ENCODE results near the gene RTF2.
A peak's percentile ranks its signal among the peaks of the same experiment; 100 is the strongest.

The RTF2 gene

DNA sequence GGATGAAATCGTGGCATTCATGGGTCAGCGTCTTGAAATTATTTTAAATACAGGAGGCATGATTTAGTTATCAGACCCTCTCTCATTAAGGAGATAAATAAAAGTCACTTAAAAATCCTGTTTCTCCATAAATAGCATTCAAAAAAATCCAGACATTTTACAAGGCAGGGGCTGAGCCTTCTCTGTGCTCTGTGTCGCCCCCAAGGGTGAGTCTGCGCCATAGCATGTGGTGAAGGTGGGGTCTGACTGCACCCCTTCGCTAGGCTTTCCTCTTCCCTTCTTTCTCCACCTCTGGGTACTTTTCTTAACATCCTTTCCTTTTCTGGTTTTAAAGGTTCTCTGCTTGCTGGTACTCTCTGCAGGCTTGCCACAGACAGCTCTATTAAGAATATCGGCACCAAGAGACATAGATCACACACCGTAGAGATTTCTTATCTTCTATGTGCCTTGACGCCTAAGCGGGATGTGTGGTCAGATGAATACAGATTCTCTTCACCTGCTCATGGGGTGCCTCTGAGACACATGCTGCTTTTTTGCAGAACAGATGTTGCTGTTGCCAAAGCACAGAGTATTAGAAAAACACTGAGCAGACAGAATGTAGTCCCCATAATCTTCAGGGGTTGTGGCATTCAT lies 36.1 kb downstream of the RTF2 start:
- TF ChIP-seq, protein P1, sequence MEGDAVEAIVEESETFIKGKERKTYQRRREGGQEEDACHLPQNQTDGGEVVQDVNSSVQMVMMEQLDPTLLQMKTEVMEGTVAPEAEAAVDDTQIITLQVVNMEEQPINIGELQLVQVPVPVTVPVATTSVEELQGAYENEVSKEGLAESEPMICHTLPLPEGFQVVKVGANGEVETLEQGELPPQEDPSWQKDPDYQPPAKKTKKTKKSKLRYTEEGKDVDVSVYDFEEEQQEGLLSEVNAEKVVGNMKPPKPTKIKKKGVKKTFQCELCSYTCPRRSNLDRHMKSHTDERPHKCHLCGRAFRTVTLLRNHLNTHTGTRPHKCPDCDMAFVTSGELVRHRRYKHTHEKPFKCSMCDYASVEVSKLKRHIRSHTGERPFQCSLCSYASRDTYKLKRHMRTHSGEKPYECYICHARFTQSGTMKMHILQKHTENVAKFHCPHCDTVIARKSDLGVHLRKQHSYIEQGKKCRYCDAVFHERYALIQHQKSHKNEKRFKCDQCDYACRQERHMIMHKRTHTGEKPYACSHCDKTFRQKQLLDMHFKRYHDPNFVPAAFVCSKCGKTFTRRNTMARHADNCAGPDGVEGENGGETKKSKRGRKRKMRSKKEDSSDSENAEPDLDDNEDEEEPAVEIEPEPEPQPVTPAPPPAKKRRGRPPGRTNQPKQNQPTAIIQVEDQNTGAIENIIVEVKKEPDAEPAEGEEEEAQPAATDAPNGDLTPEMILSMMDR (conservative IDR thresholded peaks at IDR 0.05; ENCODE audit: low read length): peak; percentile 77
- no peak for TF ChIP-seq EZH2phosphoT487 (IDR thresholded peaks at IDR 0.05; ENCODE audit: borderline replicate concordance)
- H3F3A ChIP-seq (ENCODE audit: low read depth): no peaks in the 10 kb centered on the region
- H2AFZ ChIP-seq (ENCODE audit: low read length): no peak overlapping the region
- H4K20me1 ChIP-seq (ENCODE audit: insufficient read depth, low read length, poor library complexity, severe bottlenecking): no peaks in the 10 kb centered on the region
- H3K79me2 ChIP-seq (ENCODE audit: insufficient read depth, low read length): peaks cover 3% of the 10 kb centered on the region; the same call in 1 of the 2 replicates
- H3K36me3 ChIP-seq (ENCODE audit: insufficient read depth, low read length): peaks cover 4% of the 10 kb centered on the region; the same call in 1 of the 2 replicates
- H3K27me3 ChIP-seq (ENCODE audit: insufficient read depth, low read length, poor library complexity, severe bottlenecking): no peaks in the 10 kb centered on the region
- H3K9me2 ChIP-seq (replicated peaks; ENCODE audit: low read depth, low read length): no peaks in the 10 kb centered on the region
- no peak overlapping the region for H3K4me2 ChIP-seq (ENCODE audit: low read depth, low read length, poor library complexity, severe bottlenecking)
- H3K9ac ChIP-seq (ENCODE audit: low read depth, low read length, poor library complexity, severe bottlenecking): no peak overlapping the region
- H3K9me3 ChIP-seq (ENCODE audit: insufficient read depth, low read depth, low read length): no peaks in the 10 kb centered on the region
- no peak overlapping the region for H3K4me3 ChIP-seq (ENCODE audit: low read length, poor library complexity, severe bottlenecking)
- no peaks in the 10 kb centered on the region for H3K4me1 ChIP-seq (ENCODE audit: insufficient read depth, low read length, poor library complexity, severe bottlenecking)

DNA sequence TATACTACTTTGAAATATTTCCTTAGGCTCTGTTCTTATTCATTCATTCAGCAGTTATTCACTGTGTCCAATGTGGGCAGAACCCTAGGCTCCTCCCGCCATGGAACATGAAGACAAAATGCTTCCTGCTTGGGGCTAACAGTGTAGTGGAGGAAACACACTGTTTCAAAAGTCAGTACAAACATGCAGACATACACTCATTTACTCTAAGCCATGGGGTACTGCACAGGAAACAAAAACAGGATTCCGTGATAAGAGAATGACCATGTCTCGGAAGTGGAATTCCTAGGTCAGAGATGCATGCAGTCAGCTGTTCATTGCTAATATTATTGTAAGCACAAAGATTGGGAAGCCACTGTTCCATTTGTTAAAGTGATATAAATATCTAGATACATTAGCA lies 37.7 kb downstream of the RTF2 start:
- H3K36me3 ChIP-seq (ENCODE audit: insufficient read depth, low read length): peaks cover 4% of the 10 kb centered on the region; the same call in 1 of the 2 replicates
- no peaks in the 10 kb centered on the region for H3K9me2 ChIP-seq (replicated peaks; ENCODE audit: low read depth, low read length)
- no peaks in the 10 kb centered on the region for H3K9me3 ChIP-seq (ENCODE audit: insufficient read depth, low read depth, low read length)
- no peaks in the 10 kb centered on the region for H3F3A ChIP-seq (ENCODE audit: low read depth)
- no peak for TF ChIP-seq EZH2phosphoT487 (IDR thresholded peaks at IDR 0.05; ENCODE audit: borderline replicate concordance)
- TF ChIP-seq, protein P1 (conservative IDR thresholded peaks at IDR 0.05; ENCODE audit: low read length): no peak
- H2AFZ ChIP-seq (ENCODE audit: low read length): no peak overlapping the region
- H3K79me2 ChIP-seq (ENCODE audit: insufficient read depth, low read length): peaks cover 3% of the 10 kb centered on the region; the same call in 1 of the 2 replicates
- H3K4me2 ChIP-seq (ENCODE audit: low read depth, low read length, poor library complexity, severe bottlenecking): no peak overlapping the region
- no peaks in the 10 kb centered on the region for H4K20me1 ChIP-seq (ENCODE audit: insufficient read depth, low read length, poor library complexity, severe bottlenecking)
- no peaks in the 10 kb centered on the region for H3K4me1 ChIP-seq (ENCODE audit: insufficient read depth, low read length, poor library complexity, severe bottlenecking)
- H3K27me3 ChIP-seq (ENCODE audit: insufficient read depth, low read length, poor library complexity, severe bottlenecking): no peaks in the 10 kb centered on the region
- H3K9ac ChIP-seq (ENCODE audit: low read depth, low read length, poor library complexity, severe bottlenecking): no peak overlapping the region
- no peak overlapping the region for H3K4me3 ChIP-seq (ENCODE audit: low read length, poor library complexity, severe bottlenecking)

DNA sequence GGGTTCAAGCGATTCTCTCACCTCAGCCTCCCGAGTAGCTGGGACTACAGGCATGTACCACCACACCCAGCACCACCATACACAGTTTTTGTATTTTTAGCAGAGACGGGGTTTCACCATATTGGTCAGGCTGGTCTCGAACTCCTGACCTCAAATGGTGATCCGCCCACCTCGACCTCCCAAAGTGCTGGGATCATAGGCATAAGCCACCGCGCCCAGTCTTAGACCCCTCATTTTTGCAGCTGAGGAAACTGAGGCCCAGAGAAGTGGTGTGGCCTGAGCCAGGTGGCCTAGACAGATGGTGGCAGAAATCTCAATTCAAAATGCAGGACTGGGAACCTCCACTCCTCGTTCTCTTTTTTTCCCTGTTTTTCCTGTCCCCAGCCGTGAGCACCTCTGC lies 43.5 kb downstream of the RTF2 start:
- H3K4me2 ChIP-seq (ENCODE audit: low read depth, low read length, poor library complexity, severe bottlenecking): no peak overlapping the region
- no peaks in the 10 kb centered on the region for H3K4me1 ChIP-seq (ENCODE audit: insufficient read depth, low read length, poor library complexity, severe bottlenecking)
- peaks cover 39% of the 10 kb centered on the region; the same call in 1 of the 2 replicates for H3K36me3 ChIP-seq (ENCODE audit: insufficient read depth, low read length)
- H3K79me2 ChIP-seq (ENCODE audit: insufficient read depth, low read length): no peaks in the 10 kb centered on the region
- H3K9me2 ChIP-seq (replicated peaks; ENCODE audit: low read depth, low read length): no peaks in the 10 kb centered on the region
- H2AFZ ChIP-seq (ENCODE audit: low read length): no peak overlapping the region
- no peak overlapping the region for H3K9ac ChIP-seq (ENCODE audit: low read depth, low read length, poor library complexity, severe bottlenecking)
- TF ChIP-seq, protein P1 (conservative IDR thresholded peaks at IDR 0.05; ENCODE audit: low read length): no peak
- no peak for TF ChIP-seq EZH2phosphoT487 (IDR thresholded peaks at IDR 0.05; ENCODE audit: borderline replicate concordance)
- no peak overlapping the region for H3K4me3 ChIP-seq (ENCODE audit: low read length, poor library complexity, severe bottlenecking)
- H3K27me3 ChIP-seq (ENCODE audit: insufficient read depth, low read length, poor library complexity, severe bottlenecking): no peaks in the 10 kb centered on the region
- no peaks in the 10 kb centered on the region for H4K20me1 ChIP-seq (ENCODE audit: insufficient read depth, low read length, poor library complexity, severe bottlenecking)
- no peaks in the 10 kb centered on the region for H3F3A ChIP-seq (ENCODE audit: low read depth)
- H3K9me3 ChIP-seq (ENCODE audit: insufficient read depth, low read depth, low read length): no peaks in the 10 kb centered on the region

Data from Loucy (cell line).